DMS114 treated with DMSO at 0.1 percent for 48 hours (cell line): Measurements from ENCODE around the gene TMEM213.
A peak's percentile ranks its signal among the peaks of the same experiment; 100 is the strongest.

Experiments
- DNase-seq: peaks from one replicate; lab custom pipeline; 2025; ENCODE audit not compliant: unreplicated experiment; lab: John Stamatoyannopoulos, UW

Gene TMEM213

DNA sequence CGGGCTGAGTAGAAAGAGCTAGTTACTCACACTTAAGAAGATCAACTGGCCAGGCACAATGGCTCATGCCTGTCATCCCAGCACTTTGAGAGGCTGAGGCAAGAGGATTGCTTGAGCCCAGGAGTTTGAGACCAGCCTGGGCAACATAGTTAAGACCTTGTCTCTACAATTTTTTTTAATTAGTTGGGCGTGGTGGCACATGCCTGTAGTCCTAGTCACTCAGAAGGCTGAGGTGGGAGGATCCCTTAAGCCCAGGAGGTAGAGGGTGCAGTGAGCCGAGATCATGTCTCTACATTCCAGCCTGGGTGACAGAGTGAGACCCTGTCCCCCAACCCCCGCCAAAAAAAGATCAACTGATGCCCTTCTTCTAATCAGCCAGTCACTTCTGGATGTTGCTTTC is 74.8 kb downstream of the TMEM213 start:
- no peak for DNase-seq

- no peak for DNase-seq
Measured at GRCh38 chr7:138873220-138873892, 75.6 kb downstream of the TMEM213 start.

DNA sequence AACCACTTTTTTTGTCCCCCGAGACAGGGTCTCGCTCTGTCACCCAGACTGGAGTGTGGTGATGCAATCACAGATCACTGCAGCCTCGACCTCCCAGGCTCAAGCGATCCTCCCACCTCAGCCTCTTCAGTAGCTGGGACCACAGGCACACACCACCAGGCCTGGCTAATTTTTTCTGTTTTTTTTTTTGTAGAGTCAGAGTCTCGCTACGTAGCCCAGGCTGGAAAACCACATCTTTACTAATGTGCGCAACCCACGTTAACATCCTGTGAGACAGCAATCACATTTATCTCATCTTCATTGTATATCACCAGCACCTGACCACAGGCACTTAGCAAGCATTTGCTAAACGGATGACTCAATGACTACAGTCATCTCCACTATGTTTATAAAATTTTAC is 78.0 kb downstream of the TMEM213 start:
- DNase-seq: no peak

DNA sequence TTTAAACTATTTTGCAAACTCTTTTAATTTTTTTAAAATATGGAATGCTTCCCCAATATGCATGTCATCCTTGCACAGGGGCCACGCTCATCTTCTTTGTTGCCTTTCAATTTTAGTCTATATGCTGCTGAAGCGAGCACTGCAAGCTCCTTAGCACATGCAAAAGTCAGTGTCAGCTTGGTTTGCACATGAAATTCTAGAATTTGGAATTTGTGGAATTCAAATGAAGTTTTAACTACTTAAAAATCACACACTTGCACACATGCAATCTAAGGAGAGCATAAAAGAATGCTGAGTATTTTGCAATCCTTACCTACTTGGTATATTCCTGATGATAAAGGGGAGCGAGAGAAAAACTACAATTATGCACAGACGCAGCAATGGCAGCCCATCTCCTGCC is 78.5 kb downstream of the TMEM213 start:
- DNase-seq: no peak

GRCh38 chr7:138878051-138878450 is 80.3 kb downstream of the TMEM213 start:
- no peak for DNase-seq

GRCh38 chr7:138878856-138879255 is 81.1 kb downstream of the TMEM213 start:
- DNase-seq: no peak

GRCh38 chr7:138879356-138879755 is 81.6 kb downstream of the TMEM213 start:
- no peak for DNase-seq

GRCh38 chr7:138880881-138881578 is 83.2 kb downstream of the TMEM213 start:
- no peak for DNase-seq

DNA sequence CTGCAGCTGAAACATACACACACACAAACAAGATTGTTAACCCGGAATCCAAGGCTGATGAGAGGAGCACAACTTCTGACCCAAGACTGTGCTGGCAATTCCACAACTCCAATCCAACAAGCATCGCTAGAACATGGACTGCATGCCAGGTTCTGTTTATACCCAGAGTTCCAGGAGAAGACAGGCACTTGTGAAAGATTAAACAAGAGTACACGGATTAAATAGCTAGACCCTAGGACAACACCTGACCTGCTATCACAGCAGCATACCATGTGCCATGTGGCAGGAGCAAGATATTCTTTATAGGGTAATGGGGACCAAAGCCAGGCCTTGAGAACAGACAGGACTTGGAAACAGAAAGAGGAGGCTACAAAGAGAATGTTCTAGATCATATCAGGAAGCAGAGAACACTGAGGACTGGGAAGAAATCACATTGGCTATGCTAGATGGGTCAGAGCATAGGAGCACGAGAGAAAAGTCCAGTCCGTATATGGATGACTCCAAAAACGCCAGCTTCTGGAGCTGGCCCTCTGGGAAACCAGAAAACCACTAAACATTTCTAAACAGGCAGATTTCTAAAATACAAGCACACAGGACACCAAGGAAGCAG is 83.9 kb downstream of the TMEM213 start:
- DNase-seq: no peak

GRCh38 chr7:138882249-138882648 is 84.5 kb downstream of the TMEM213 start:
- DNase-seq: no peak

- DNase-seq: no peak
Measured at GRCh38 chr7:138885383-138886147, 87.8 kb downstream of the TMEM213 start.

- peak; percentile 4 for DNase-seq
Measured at GRCh38 chr7:138886501-138886917, 88.7 kb downstream of the TMEM213 start.

- DNase-seq: no peak
Measured at GRCh38 chr7:138887085-138887710, 89.4 kb downstream of the TMEM213 start.
